NB4 (cell line): ENCODE data around the gene HOXB6.

Source experiments
- DNase-seq: peaks from one replicate; pipeline ENCODE4 v3.0.0; 2010; ENCODE audit warnings: low read depth
- H3K4me3 ChIP-seq: one replicate; pipeline ENCODE4 v1.5.1; 2011; ENCODE audit warnings: mild to moderate bottlenecking, low read depth, low read length, moderate library complexity
- MAX ChIP-seq: IDR thresholded peaks from 2 replicates; pipeline ENCODE4 v1.6.1; 2011; ENCODE audit warnings: low read depth, low read length
- MYC ChIP-seq: IDR thresholded peaks from 2 replicates; pipeline ENCODE4 v1.6.1; 2011; ENCODE audit warnings: low read depth, low read length
- POLR2A ChIP-seq: IDR thresholded peaks from 2 replicates; pipeline ENCODE4 v1.6.1; 2011; ENCODE audit warnings: mild to moderate bottlenecking; ENCODE audit not compliant: insufficient read length; ENCODE audit errors: extremely low read depth
- TF ChIP-seq, protein P1 (sequence below): IDR thresholded peaks from one replicate; pipeline ENCODE4 v1.5.1; 2012; ENCODE audit warnings: low read depth, low read length

HOXB6 gene

GRCh38 chr17:48605991-48606891 lies 1.5 kb upstream of the HOXB6 start:
- TF ChIP-seq MYC (no peak), POLR2A (no peak), MAX (no peak)
- TF ChIP-seq, protein P1, sequence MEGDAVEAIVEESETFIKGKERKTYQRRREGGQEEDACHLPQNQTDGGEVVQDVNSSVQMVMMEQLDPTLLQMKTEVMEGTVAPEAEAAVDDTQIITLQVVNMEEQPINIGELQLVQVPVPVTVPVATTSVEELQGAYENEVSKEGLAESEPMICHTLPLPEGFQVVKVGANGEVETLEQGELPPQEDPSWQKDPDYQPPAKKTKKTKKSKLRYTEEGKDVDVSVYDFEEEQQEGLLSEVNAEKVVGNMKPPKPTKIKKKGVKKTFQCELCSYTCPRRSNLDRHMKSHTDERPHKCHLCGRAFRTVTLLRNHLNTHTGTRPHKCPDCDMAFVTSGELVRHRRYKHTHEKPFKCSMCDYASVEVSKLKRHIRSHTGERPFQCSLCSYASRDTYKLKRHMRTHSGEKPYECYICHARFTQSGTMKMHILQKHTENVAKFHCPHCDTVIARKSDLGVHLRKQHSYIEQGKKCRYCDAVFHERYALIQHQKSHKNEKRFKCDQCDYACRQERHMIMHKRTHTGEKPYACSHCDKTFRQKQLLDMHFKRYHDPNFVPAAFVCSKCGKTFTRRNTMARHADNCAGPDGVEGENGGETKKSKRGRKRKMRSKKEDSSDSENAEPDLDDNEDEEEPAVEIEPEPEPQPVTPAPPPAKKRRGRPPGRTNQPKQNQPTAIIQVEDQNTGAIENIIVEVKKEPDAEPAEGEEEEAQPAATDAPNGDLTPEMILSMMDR: no peak
- no peak overlapping the region for H3K4me3 ChIP-seq
- no peak for DNase-seq

- DNase-seq: no peak
- no peak overlapping the region for H3K4me3 ChIP-seq
- no peak for TF ChIP-seq MAX
- TF ChIP-seq POLR2A: no peak
Measured at GRCh38 chr17:48605409-48605919, 678 bp upstream of the HOXB6 start.

DNA sequence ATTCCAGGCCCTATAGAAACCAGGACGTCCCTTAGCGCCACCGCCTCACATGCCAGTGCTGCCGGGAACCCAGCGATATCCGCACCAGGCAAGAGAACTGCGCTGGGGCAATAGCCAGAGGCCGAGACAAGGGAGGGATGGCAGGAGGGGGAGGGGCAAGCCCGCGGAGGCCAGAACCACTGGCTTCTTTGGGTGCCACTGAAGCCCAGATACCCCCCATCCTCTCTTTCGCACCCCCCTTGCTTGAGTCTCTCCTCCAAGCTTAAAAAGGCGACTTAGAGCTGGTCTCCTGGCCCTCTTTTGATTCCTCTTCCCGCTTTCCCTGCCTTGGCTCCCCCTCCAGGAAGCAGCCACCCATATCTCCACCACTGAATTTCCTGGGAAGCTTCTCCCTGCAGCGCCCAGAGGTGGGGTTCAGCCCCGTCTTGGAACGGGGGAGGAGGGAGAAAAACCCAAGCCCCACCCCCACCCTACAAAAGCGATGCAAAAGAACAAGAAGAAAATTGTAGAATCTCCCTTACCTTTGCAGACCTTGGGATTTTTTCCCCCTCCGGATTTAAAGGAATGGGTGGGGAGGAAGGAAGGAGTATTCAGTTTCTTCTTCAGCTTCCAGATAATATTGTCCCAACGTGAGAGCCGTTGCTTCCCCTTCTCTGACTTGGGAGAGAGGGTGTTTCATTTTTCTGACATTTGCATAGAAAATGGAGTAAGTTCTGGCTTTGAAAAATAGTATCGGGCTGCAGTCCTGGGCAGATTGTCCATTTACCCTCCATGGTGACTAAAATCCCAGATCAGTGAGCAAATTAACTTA lies 622 bp downstream of the HOXB6 start:
- no peak overlapping the region for H3K4me3 ChIP-seq
- no peak for DNase-seq
- TF ChIP-seq MAX (no peak), MYC (no peak), POLR2A (no peak)
- TF ChIP-seq, protein P1: no peak

DNA sequence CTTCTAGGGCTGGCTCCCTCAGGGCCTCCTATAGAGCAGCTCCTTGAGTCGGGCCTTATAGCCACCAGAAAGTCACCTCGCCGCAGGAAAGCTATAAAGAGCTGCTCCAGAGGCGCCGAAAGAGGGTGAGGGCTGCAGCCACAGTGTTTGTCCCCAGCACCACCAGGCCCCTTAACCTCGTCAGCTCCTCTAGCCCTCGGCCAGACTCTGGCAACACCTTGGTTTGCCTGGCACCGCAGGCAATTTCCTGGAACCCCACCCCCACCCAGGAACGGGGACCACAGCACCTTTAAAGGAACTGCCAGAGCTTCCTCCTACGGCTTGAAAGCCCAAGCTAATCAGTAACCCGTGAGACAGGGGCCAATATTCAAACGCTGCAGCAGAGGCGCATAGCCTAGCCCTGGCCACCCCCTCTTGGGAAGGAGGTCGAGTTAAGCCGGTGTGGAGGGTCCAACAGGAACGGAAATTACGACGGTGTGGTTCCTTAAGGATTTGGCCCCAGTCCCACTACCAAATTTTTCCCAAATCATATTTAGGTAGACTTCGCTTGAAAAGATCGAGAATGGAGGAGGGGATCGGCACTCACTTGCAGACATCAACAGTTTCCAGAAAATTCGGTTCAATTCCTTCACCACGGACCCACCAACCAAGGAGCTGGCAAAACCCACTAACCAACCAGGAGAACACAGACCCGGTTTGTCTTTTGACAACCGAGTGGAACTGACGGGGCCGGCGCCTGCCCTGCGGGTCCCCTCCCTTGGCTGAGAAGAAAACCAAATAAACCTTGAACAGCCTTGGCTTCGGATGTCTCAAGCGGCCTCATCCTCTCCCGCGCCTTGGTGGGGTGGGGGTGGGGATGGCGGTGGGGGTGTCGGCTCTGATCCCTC lies 3.0 kb downstream of the HOXB6 start:
- no peak overlapping the region for H3K4me3 ChIP-seq
- TF ChIP-seq, protein P1: no peak
- TF ChIP-seq MAX (no peak), MYC (no peak), POLR2A (no peak)

DNA sequence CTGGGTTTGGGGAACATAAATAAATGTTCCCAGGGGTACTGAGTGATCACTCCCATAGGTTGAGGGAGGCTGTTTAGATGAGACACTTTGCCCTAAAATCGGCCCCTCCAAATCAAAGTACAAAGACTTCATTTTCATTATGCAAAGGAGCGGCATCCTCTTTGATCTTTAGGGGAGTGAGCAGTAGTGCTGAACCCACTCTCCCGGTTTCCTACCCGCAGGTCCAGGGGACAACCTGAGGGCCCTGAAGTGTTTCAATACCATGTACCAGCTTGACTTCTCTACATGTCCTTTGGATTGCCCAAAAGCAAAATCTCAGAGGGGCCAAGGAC lies 3.6 kb downstream of the HOXB6 start:
- TF ChIP-seq MYC (no peak), POLR2A (no peak), MAX (no peak)
- TF ChIP-seq, protein P1: no peak
- no peak overlapping the region for H3K4me3 ChIP-seq
- no peak for DNase-seq

More for the DNA sequence above, 3.0 kb downstream of the HOXB6 start:
- DNase-seq: no peak
